ENCODE measurements around the gene NFATC1.

Gene NFATC1

DNA sequence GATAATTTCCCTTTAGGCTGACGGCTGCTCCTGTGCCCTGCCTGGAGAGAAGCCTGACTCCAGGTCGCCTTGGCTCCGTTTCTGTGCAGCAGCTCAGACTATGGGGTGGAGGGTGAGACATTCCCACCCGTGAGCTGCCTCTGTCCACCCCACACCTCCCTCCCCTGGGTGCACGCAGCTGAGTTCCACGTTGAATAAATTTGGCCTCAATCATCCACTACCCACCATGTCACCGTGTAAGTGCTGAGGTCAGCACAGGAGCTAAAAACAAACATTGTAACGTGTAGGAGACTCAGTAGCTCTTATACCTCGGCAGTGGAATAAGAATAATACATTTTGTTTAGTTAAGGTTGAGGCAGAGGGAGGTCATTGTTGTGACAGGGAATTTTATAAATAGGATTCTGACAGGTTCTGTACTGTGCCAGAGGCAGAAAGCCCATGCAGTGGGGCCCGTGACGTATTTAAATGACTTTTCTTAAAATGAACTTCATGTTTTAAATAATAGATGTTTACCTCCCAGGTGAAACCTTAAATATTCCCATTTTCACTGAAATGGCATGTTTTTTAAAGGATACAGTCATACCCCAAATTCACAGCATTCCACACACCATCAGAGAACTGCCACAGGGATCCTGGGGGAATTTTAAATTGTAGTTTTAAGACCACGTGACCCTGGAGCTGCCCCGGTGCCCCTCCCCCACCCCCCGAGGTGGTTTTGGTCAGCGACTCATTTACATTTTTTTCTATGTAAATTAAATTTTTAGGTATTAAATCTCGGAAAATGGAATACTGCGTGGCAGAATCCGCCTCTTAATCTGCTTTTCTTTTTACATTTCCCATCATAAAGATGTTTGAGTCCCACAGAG lies 50.2 kb downstream of the NFATC1 start:
- DNase-seq, result no peak

DNA sequence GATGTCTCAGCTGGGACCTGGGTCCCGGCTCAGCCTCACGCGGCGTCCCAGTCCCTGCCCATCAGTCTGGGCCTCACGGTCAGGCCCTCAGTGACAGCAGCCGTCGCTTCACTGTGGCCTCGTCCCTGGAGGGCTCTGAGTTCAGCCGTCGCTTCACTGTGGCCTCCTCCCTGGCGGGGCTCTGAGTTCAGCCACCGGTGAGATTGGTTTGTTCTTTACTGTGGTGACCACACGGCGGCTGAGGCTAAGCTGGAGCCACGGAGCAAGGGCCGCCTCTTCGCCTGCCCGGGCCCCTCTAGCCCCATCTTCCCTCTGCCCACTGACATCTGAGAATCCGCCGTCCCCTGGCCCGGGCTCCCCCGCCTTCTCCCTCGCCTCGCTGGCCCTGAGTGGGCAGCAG lies 51.2 kb downstream of the NFATC1 start:
- no peak for DNase-seq

DNA sequence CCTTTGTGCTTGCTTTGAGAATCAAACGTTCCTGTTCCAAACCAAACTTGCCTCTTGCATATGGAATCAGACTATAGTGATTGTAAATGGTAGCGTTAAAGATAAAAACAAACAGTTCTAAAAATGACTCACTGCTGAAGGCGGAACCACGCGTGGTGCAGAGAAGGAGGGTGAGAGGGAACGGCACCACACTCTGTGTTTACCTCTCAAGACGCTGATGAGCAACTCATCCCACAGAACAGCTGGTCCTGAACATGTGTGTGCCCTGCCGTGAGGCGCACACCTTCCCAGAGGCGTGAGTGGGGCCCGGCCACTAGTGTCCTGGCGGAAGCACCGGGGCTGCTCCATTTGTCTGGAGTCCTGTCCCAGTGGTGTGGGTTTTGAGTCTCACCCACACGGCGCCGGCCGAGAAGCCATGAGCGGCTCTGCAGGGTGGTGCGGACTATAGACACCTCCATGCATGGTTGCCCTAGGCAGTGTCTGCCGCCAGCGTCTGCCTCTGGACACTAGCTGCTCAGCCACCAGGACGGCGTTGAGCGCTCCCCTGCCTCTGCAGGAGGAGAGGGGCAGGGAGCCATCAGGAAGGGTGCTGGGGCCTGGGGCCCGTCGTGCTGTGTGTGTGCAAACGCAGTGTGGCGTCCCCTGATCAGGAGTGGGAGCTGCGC lies 52.1 kb downstream of the NFATC1 start:
- no peak for DNase-seq

DNA sequence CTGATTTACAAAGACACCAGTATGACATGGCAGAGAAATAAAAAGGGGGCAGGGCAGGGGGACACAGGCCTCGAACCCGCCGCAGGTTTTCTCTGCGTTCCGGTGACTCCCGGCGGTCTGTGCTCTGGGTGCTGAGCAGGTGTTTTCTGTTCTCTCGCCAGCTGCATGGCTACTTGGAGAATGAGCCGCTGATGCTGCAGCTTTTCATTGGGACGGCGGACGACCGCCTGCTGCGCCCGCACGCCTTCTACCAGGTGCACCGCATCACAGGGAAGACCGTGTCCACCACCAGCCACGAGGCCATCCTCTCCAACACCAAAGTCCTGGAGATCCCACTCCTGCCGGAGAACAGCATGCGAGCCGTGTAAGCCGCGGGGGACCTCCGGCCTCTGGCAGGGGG lies 52.9 kb downstream of the NFATC1 start:
- no peak for DNase-seq

DNA sequence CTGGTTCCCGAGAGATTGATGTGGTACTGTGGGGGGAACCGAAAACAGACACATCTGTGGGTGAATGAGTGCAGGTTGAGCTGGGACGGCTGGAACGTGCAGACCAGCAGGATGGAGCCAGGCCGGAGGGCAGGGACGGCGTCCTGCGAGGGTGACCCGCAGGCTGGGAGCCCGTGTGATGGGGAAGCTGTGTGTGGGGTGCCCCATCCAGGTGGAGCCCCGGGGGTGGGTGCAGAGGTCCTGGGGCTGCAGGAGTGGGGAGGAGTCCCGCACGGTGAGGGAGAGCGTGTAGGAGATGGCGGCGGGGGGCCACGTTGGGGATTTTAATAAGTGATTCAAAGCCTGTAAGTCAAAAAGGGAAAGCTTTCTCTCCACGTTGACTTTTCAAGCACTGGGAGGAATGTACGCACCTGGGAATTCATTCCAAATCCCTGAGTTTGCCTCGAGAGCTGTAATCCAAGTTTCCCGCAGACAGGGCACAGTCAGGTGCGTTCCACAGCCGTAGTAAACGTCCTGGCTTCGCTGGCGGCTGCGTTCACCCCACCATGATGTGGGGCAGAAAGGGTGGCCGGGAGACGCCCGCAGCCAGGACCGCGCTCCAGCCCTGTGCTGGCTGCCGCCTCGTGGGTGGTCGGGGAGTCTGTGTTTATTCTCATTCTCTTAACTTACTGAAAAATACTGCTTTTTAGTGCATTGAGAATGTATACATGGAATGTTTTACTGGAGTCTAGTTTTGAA lies 54.0 kb downstream of the NFATC1 start:
- no peak for DNase-seq

DNA sequence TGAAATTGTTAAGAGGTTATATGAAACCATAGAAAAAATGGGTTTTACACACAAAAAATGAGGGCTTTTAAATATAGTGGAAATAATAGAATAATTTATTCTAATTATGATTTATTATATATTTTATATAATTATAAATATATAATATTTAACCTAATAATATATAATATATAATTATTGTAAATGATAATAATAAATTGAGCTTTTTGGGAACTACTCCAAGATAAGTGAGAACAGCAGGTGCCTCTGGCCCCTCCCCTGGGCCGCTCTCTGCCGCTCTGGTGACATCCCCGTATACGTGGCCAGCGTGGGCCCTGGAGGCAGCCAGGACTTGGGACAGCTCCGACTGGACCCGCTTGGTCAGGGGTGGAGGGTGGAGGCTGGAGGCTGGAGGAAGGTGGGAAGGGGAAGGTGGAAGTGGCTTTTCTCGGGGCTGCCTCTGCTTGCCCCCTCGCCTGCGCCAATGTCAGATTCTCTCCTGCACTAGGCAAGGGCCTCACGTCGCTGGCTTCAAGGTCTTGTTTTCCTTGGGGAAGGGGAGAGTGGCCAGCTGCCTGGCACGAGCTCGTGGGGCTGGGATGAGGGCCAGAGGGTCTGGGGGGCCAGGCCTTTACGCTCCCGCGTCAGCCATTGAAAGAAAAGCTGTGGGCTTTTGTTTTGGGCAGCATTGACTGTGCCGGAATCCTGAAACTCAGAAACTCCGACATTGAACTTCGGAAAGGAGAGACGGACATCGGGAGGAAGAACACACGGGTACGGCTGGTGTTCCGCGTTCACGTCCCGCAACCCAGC lies 54.8 kb downstream of the NFATC1 start:
- no peak for DNase-seq

DNA sequence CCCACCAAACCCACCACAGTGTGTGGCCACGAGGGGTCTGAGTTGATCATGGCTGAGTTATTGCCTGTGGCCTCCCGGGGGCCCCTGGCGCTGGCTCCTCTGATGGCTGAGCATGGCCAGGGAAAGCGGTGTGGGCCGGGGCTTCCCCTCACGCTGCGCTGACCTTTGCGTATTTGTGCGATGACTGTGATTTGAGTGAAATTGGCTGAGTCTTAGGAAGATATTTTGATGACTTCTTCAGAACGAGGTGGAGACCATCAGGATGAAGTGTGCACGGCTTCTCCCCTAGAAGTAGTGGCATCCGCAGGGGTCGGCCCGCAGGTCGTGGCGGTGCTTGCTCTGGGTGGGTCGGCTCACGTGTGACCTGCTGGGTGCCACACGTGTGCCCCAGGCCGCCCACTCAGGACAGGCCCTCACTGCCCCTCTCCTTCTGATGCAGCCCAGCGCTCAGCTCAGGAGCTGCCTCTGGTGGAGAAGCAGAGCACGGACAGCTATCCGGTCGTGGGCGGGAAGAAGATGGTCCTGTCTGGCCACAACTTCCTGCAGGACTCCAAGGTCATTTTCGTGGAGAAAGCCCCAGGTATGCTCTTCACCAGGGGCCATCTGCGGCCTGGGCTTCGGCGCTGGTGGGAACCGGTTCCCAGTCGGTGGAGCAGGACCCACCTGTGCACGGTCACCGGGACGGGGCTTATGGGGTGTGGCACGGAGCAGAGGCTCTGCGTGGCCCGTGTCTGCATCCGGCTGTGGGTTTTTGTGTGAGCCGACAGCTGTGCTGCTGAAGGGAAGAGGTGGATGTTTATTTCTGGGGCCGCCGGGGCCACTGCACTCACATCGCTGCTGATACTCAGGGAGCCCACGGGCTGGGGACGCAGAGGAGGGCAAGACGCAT lies 55.8 kb downstream of the NFATC1 start:
- DNase-seq, result no peak

DNA sequence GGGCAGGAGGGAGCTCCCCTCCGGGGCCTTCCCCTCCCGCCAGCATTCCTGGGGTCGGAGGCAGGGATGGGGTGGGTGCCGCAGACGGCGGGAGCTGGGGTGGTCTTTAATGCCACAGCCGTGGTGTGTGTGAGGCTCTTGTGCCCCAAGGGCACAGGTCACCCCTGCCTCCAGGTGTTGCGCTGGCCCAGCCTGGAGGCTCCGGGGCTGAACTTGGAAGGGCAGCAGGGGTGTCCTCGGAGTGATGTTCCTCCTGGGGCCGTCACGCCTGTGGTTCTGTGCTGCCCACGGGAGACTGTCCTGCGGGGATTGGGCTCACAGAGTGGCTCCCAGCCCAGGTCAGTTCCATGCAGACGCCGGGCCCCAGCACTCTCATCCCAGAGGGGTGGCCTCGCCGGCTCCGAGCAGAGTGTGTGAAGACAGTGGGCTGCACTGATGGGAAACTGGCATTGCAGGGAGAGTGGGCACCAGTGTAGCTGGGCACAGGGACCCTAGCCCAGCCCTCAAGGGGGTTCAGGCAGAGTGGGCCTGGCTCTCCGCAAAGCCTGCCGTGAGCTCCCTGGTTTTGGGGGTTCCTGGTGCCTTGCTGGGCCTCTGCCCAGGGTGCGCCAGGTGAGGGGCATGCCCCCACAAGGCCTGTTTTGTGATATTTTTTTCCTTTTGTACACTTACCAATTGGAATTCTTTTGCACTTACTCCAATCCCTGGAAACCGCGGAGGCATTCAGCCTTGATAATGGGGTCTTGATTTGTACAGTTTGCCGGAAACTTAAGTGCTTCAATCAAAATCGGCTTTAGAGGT lies 56.7 kb downstream of the NFATC1 start:
- DNase-seq, result no peak

DNA sequence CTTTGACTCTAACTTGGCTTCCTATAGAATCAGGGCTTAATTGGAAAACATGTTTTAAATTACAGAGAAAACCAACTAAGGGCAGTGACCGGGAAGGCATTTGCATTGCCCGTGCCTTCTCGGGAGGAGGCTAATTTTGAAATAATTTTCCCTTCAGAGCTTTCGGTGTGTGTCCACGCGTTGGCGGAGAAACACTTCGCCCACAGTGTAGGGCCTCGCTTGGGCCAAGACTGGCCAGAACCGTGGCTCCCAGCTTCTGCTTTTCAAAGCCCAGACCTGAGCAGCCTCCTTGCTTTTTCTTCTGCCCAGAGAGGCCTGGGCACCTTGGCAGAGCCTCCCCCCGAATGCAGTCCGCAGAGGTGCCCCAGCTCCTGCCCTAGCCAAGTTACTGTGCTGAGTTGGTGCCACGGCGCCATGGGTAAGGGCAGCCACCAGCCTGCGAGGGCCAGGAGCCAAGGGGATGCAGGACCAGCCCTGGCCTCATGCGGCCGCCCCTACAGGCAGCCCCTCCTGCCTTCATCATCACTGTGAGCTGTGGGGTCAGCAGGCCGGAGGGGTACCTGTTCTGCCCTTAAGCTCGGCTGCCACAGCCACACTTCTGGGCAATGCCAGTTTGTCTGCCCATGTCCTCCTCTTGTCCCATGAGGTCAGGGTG lies 57.4 kb downstream of the NFATC1 start:
- no peak for DNase-seq

DNA sequence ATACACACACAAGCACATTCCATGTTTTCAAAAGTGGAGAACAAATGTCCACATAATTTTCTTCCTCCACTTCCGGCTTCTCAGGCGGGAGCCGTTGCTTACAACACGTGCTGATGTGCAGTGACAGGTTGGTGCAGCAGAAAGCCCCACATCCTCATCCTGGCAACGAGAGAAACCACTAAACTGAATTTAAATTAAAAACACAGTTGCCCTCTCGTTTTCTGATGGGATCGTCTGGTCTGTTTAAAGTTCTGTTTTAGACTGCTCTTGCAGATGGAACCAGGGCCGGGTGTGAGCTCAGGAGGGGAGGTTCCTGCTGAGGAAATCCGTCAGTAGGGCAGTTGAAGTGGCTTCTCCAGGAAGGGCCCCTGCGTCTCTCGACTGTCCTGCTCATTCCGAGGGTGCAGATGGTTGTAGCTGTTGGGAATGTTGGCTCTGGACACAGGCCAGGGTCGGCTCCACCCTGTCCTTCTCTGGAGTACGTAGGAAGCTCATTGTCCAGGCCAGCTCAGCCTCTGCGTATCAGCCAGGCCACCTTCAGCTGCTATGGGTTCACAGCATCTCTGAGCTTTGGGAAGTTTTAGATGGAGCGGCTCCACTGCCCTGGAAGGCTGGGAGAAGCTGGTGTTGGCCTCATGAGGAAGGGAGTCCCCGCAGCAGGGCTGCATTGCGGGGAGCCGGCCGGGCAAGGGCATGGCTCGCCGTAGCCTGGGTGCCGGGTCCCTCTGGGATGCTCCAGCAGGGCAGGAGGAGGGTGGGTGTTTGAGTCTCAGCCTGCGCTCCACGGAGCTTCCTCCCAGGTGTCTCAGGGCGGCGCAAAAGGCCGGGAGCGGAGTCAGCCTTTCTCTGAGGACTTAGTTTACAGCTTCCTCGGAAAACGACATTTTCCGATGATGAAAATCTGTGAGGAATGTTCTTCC lies 58.3 kb downstream of the NFATC1 start:
- DNase-seq, result no peak

DNA sequence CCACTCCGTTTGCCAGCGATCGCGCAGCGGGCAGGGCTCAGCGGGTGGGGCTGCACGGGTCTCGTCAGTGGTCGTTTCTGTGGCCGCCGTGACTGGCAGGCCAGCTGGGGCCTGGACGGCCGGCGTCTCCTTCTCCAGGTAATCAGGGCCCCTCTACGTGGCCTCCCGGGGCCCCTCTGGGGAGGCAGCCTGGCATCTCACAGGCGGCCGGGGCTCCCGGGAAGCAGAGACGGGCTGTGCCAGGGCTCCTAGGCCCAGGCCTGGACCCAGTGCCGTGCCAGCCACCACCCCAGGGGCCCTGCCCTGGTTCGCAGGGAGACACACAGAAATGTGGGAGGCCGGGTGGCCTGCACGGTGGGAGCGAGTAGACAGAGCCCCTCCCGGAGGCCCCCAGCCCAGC lies 59.5 kb downstream of the NFATC1 start:
- no peak for DNase-seq

DNA sequence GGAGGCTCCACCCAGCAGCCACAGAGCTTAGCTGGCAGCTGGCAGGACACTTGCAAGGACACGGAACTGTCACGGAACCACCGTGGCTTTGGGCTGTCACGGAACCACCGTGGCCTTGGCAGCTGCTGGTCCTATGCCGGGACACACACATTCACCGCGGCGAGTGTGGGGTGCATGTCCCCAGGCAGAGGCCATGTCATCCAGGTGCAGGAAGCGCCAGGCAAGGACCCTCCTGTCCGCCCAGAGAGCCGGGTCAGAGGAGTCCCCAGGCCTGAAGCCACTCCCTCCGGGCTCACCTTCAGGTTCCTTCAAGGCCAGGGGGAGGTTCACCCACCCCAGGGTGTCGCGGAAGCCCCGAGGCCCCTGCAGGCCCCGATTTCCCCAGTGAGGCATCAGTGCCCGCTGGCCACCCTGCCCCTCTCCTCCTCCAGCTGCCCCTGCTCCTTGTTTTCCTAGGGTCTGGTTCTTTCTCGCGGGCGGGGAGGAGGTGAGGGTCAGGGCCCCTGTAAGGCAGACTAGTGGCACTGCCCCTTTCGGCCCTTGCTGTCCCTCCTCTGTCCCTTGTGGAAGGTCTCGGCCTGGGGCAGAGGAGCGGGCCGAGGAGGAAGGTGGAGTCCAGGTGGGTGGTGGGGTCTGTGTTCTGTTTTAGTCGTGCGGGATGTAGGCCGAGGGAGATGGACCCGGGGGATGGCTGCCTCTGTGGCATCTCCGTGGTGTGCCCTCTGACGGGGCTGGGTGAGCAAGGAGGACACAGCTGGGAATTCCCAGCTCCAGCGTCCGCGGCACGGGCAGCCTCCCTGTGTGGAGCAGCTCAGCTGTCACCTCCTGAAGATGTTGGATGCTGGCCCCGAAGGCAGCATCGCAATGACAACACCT lies 60.6 kb downstream of the NFATC1 start:
- no peak for DNase-seq

DNA sequence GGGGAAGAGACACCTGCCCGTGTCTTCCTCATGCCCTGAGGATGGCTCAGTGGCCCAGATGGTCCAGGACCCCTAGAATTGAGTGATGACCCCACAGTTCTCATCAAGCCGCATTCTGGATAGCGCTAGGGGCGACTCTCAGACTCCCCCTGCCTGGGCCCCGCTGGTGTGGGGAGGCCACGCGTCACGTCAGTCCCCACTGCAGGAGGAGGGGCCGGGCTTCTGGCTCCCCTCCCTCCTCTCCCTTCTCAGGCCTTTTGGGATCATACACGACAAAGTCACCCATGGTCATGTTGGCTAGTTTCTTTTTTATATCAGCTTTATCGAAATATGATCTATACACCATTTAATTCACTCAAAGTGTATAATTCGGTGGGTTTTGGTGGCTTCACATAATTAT lies 61.5 kb downstream of the NFATC1 start:
- no peak for DNase-seq

DNA sequence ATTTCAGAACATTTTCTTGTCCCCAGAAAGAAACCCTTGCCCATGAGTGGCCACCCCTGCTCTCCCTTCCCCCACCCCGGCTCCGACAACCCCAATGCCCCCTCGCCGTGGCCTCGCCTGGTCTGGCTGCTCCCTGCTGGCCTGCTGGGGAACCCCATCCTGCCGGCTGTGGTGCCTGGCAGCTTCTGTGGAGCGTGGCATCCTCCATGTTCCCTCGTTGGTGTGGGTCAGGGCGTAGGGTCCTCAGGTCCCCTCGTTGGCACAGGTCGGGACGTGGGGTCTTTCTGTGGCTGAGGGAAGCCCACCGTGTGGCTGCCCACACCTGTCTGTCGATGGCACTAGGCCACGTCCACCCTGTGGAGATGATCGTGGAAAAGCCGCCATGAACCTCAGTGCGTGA lies 61.9 kb downstream of the NFATC1 start:
- no peak for DNase-seq

DNA sequence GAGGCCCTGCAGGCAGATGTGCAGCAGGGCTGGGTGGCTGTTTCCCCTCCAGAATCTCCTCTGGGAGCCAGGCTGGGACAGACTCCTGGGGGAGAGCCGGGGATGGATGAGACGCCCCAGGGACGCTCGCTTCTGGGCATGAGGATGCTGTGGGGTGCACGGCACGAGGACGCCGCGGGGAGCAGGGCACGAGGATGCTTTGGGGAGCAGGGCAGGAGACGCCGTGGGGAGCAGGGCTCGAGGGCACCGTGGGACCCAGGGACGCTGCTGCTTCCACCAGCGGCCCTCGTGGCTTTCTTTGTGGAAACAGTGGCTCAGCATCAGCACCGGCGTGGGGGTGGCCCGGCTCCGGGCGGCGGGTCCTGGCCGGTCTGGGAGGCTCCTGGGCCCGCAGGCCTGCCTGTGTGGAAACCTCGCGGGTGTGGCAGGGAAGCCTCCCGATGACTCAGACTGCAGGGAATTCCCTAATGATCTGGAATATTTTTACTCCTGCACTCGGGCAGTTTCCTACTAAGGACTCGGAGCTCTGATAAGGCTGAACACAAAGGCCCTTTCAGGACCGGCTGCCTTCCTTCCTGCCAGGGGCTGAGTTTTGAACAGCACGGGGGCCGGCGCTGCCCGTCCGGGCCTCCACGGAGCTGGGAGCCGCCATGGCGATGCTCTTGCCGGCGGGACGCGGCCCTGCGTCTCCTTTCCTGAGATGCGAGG lies 62.6 kb downstream of the NFATC1 start:
- no peak for DNase-seq

DNA sequence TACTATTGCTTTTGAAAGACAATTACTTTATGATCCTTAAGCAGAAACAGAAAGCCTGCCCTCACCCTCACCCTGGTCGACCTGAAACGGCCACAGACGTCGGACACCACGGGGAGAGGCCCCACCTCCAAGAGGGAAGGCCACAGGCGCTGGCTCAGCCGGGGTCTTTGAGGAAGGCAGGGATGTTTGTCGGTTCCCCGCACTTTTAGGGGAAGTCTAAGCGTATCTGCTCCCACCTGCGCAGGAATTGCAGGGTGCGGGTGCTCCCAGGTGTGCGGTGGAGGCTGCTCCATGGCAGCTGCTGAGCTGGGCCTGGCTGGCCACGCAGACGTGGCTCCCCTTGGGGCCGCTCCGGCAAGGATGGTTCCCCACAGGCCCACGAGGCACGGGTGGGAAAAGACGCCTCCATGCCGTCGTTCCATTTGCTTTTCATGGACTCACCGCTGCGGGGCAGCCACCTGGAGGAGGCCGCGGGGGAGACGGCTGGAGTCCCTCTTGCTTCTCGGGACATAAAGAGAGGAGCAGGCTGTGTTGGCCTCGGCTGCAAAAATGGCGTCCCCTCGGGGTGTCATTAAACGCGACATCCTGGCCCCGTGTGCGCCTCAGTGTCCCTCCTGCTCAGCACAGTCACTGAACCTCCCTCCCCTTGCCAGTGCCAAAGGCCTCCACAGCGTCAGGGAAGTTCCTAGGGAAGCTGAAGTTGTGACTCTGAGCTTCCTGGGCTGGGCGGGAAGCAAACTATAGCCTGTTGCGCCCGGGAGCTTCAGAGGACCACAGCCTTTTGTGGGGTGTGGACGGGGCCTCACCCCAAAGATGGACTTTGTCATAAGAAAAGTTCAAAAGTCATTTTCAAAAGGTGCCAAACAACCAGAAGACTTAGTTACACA lies 63.4 kb downstream of the NFATC1 start:
- DNase-seq, result no peak

Data from RPMI8226 (cell line).